Measurements from ENCODE around the gene CATSPER1. TPM values are rescaled to one million over a fixed set of nuclear protein-coding genes. Genes with fewer than 3 reads are reported as not detected.

Gene CATSPER1
- total RNA-seq, 4 donors from 2014 or later = 0.12 TPM; not detected in 3

GRCh38 chr11:66061268-66061667 is 35.0 kb upstream of the CATSPER1 start:
- H3K4me1 ChIP-seq = no peaks in the 10 kb centered on the region
- no peak for ATAC-seq
- no peak overlapping the region for H3K27ac ChIP-seq
- no peaks in the 10 kb centered on the region for H3K27me3 ChIP-seq
- 64 to 71% methylated on average over 5 to 6 of the region's 6 CpGs for WGBS, 2 donors (ENCODE audit: low coverage in 1 of 2)
- no peaks in the 10 kb centered on the region for H3K9me3 ChIP-seq
- H3K4me3 ChIP-seq = no peak overlapping the region
- peaks cover 7 to 100% of the 10 kb centered on the region in 2 donors for H3K36me3 ChIP-seq
- TF ChIP-seq EP300 (IDR thresholded peaks at IDR 0.05) (no peak), POLR2AphosphoS5 (IDR thresholded peaks at IDR 0.05) (no peak), POLR2A (IDR thresholded peaks at IDR 0.05) (no peak)

- no peak for ATAC-seq
Observed at GRCh38 chr11:66059966-66060680, 33.8 kb upstream of the CATSPER1 start.

GRCh38 chr11:66056501-66056900 is 30.2 kb upstream of the CATSPER1 start:
- Histone ChIP-seq H3K4me3 (no peak overlapping the region), H3K27me3 (no peaks in the 10 kb centered on the region), H3K27ac (no peak overlapping the region), H3K4me1 (peaks cover 0 to 33% (median 11%) of the 10 kb centered on the region in 3 donors), H3K36me3 (peaks cover 0 to 78% of the 10 kb centered on the region in 2 donors), H3K9me3 (no peaks in the 10 kb centered on the region)
- no peak for ATAC-seq
- TF ChIP-seq CTCF (IDR thresholded peaks at IDR 0.05) (no peak), POLR2AphosphoS5 (IDR thresholded peaks at IDR 0.05) (no peak), EP300 (IDR thresholded peaks at IDR 0.05) (no peak), POLR2A (IDR thresholded peaks at IDR 0.05) (no peak)
- 36 to 90% methylated on average over 2 to 7 of the region's 7 CpGs for WGBS, 2 donors (ENCODE audit: low coverage in 1 of 2)

More at GRCh38 chr11:66059966-66060680, 33.8 kb upstream of the CATSPER1 start:
- no peaks in the 10 kb centered on the region for H3K9me3 ChIP-seq
- peaks cover 7 to 100% of the 10 kb centered on the region in 2 donors for H3K36me3 ChIP-seq
- 69 to 75% methylated on average over 7 to 8 of the region's 8 CpGs for WGBS, 2 donors (ENCODE audit: low coverage in 1 of 2)
- H3K27me3 ChIP-seq = no peaks in the 10 kb centered on the region
- no peak overlapping the region for H3K4me3 ChIP-seq
- H3K4me1 ChIP-seq = peaks cover 0 to 4% (median 0%) of the 10 kb centered on the region in 3 donors
- H3K27ac ChIP-seq = no peak overlapping the region
- TF ChIP-seq POLR2A (IDR thresholded peaks at IDR 0.05) = no peak

- H3K27me3 ChIP-seq = no peaks in the 10 kb centered on the region
- WGBS, 2 donors (ENCODE audit: low coverage in 1 of 2) = 100% methylated on average over 1 of the region's 7 CpGs; no CpG with 5 or more reads in 1 of the 2 donors
- peaks cover 0 to 64% of the 10 kb centered on the region in 2 donors for H3K36me3 ChIP-seq
- no peak overlapping the region for H3K27ac ChIP-seq
- TF ChIP-seq POLR2AphosphoS5 (IDR thresholded peaks at IDR 0.05) = no peak
- no peak for TF ChIP-seq POLR2A (IDR thresholded peaks at IDR 0.05)
- TF ChIP-seq CTCF (IDR thresholded peaks at IDR 0.05) = no peak
- TF ChIP-seq EP300 (IDR thresholded peaks at IDR 0.05) = no peak
- H3K4me3 ChIP-seq = no peak overlapping the region
- ATAC-seq = no peak
- no peaks in the 10 kb centered on the region for H3K9me3 ChIP-seq
- H3K4me1 ChIP-seq = peaks cover 0 to 41% (median 16%) of the 10 kb centered on the region in 3 donors
Observed at GRCh38 chr11:66055021-66055420, 28.7 kb upstream of the CATSPER1 start.

GRCh38 chr11:66052664-66052982 is 26.3 kb upstream of the CATSPER1 start:
- H3K27me3 ChIP-seq = peaks cover 17% of the 10 kb centered on the region
- peaks cover 0 to 40% of the 10 kb centered on the region in 2 donors for H3K36me3 ChIP-seq
- peak overlapping the region; percentile 89 to 99 for H3K4me3 ChIP-seq
- no peak for TF ChIP-seq POLR2A (IDR thresholded peaks at IDR 0.05)
- TF ChIP-seq EP300 (IDR thresholded peaks at IDR 0.05) = no peak
- no peak for TF ChIP-seq CTCF (IDR thresholded peaks at IDR 0.05)
- no peak for TF ChIP-seq POLR2AphosphoS5 (IDR thresholded peaks at IDR 0.05)
- H3K9me3 ChIP-seq = no peaks in the 10 kb centered on the region
- H3K27ac ChIP-seq = peak overlapping the region; percentile 41 to 95 (median 90)
- peaks cover 0 to 59% (median 26%) of the 10 kb centered on the region in 3 donors for H3K4me1 ChIP-seq
- no peak for ATAC-seq
- 2% methylated on average over 7 to 16 of the region's 17 CpGs for WGBS, 2 donors (ENCODE audit: low coverage in 1 of 2)

Data from gastroesophageal sphincter (tissue), 4 donors.